Tibial nerve (tissue), 4 donors: Measurements from ENCODE around the gene STIM2.

Experiments
- EP300 ChIP-seq, 2 donors: sonication (generic); formaldehyde crosslinking; IDR thresholded peaks; one replicate each; pipeline ENCODE4 v1.6.1; 2017; ENCODE audit warnings: antibody characterized with exemption in 2 of 2, mild to moderate bottlenecking in 1 of 2
- TF ChIP-seq, protein P1 (sequence below), 5 experiments: fragments of 200-600 bp in 3 of 5; fragments of 450-650 bp in 2 of 5; sonication (generic) in 3 of 5; IDR thresholded peaks; one replicate each; pipeline ENCODE4 v1.5.1; 2016 to 2019; ENCODE audit warnings: antibody characterized with exemption in 5 of 5, mild to moderate bottlenecking in 3 of 5, moderate library complexity in 2 of 5

DNA sequence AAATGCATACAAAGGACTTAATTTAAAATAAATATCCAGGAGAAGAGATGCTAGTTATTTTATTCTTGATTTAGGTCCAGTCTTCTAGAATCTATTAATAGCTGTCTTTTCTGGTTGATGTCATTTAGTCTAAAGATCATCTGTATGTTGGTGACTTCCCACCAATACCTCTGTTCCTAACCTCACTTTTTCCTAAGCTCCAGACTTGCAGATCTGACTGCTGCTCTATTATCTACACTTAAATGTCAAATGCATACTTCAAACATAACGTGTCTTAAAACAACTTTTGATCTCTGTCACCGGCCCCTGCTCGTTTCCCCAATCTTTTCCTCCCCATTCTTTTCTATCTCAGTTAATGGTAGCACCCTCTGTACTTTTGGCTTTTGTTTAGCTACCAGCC, 133.3 kb downstream of the STIM2 start:
- TF ChIP-seq, protein P1, sequence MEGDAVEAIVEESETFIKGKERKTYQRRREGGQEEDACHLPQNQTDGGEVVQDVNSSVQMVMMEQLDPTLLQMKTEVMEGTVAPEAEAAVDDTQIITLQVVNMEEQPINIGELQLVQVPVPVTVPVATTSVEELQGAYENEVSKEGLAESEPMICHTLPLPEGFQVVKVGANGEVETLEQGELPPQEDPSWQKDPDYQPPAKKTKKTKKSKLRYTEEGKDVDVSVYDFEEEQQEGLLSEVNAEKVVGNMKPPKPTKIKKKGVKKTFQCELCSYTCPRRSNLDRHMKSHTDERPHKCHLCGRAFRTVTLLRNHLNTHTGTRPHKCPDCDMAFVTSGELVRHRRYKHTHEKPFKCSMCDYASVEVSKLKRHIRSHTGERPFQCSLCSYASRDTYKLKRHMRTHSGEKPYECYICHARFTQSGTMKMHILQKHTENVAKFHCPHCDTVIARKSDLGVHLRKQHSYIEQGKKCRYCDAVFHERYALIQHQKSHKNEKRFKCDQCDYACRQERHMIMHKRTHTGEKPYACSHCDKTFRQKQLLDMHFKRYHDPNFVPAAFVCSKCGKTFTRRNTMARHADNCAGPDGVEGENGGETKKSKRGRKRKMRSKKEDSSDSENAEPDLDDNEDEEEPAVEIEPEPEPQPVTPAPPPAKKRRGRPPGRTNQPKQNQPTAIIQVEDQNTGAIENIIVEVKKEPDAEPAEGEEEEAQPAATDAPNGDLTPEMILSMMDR (IDR thresholded peaks at IDR 0.05) = no peak
- no peak for TF ChIP-seq EP300 (IDR thresholded peaks at IDR 0.05)
